ENCODE measurements around the gene RRAD. TPM values are rescaled to one million over a fixed set of nuclear protein-coding genes. Genes with fewer than 3 reads are reported as not detected.

RRAD gene
- total RNA-seq, 1 experiment from 2014 or later, result 4.3 TPM

DNA sequence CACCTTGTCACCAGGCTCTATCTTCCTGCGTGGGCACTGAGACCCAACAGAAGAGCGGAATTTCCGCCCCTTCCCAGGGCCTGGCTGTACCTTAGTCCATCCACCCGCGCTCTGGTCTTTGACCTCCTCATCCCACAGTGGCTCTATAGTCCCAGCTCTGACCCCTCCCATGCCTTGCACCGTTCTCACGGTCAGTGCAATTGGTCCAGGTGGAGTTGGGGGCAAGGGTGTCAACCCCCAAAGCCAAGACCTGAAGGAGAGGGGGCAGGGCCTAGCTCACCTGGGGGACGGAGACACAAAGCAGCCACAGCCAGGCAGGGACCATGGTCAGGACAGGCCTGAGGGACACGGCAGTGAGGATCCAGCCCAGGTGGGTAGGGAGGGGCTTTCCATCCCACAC is 7.6 kb downstream of the RRAD start:
- H3K4me1 ChIP-seq (ENCODE audit: control insufficient read depth, insufficient read depth, low read length), result no peaks in the 10 kb centered on the region
- POLR2A ChIA-PET, result no interaction called here
- intact Hi-C loops (cut with micrococcal nuclease; ENCODE audit: unreplicated experiment), result no loop called here
- no peak for ATAC-seq
- no TSS peak for BruUV-seq (replicated peaks)
- H3K9me3 ChIP-seq (ENCODE audit: control insufficient read depth, insufficient read depth, low read depth, low read length), result no peaks in the 10 kb centered on the region
- no peaks in the 10 kb centered on the region for H3K27me3 ChIP-seq (ENCODE audit: control insufficient read depth, insufficient read depth, low read length)
- H3K27ac ChIP-seq (ENCODE audit: low read length), result no peak overlapping the region
- no peak for DNase-seq (ENCODE audit: low read depth, low spot score)
- in situ Hi-C loops (cut with HindIII; ENCODE audit: low pct_unique_long_range_greater_than_20kb, low sequenced_read_pairs), result no loop called here
- TF ChIP-seq CTCF (IDR thresholded peaks at IDR 0.05) (no peak), POLR2AphosphoS5 (IDR thresholded peaks at IDR 0.05; ENCODE audit: low read depth, low read length) (no peak), TCF7L2 (IDR thresholded peaks at IDR 0.05; ENCODE audit: low read depth, low read length) (no peak), SIN3A (IDR thresholded peaks at IDR 0.05; ENCODE audit: borderline replicate concordance, insufficient read depth, low read depth, low read length) (no peak)
- TF ChIP-seq, protein P1, sequence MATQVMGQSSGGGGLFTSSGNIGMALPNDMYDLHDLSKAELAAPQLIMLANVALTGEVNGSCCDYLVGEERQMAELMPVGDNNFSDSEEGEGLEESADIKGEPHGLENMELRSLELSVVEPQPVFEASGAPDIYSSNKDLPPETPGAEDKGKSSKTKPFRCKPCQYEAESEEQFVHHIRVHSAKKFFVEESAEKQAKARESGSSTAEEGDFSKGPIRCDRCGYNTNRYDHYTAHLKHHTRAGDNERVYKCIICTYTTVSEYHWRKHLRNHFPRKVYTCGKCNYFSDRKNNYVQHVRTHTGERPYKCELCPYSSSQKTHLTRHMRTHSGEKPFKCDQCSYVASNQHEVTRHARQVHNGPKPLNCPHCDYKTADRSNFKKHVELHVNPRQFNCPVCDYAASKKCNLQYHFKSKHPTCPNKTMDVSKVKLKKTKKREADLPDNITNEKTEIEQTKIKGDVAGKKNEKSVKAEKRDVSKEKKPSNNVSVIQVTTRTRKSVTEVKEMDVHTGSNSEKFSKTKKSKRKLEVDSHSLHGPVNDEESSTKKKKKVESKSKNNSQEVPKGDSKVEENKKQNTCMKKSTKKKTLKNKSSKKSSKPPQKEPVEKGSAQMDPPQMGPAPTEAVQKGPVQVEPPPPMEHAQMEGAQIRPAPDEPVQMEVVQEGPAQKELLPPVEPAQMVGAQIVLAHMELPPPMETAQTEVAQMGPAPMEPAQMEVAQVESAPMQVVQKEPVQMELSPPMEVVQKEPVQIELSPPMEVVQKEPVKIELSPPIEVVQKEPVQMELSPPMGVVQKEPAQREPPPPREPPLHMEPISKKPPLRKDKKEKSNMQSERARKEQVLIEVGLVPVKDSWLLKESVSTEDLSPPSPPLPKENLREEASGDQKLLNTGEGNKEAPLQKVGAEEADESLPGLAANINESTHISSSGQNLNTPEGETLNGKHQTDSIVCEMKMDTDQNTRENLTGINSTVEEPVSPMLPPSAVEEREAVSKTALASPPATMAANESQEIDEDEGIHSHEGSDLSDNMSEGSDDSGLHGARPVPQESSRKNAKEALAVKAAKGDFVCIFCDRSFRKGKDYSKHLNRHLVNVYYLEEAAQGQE (IDR thresholded peaks at IDR 0.05; ENCODE audit: insufficient read depth in 1 of 2, low read depth in 2 of 2, low read length in 1 of 2), result no peak
- CTCF ChIA-PET, result no interaction called here
- H3K4me3 ChIP-seq (ENCODE audit: low read depth in 2 of 2, low read length in 2 of 2), result no peak overlapping the region
- H3K36me3 ChIP-seq (ENCODE audit: control insufficient read depth, insufficient read depth, low read length), result no peaks in the 10 kb centered on the region

GRCh38 chr16:66916518-66916917 is 8.8 kb downstream of the RRAD start:
- BruUV-seq (replicated peaks), result no TSS peak
- intact Hi-C loops (cut with micrococcal nuclease; ENCODE audit: unreplicated experiment), result no loop called here
- CTCF ChIA-PET, result no interaction called here

More at GRCh38 chr16:66916518-66916917, 8.8 kb downstream of the RRAD start:
- H3K27me3 ChIP-seq (ENCODE audit: control insufficient read depth, insufficient read depth, low read length), result no peaks in the 10 kb centered on the region
- in situ Hi-C loops (cut with HindIII; ENCODE audit: low pct_unique_long_range_greater_than_20kb, low sequenced_read_pairs), result no loop called here
- no peak for ATAC-seq
- no peak for TF ChIP-seq CTCF (IDR thresholded peaks at IDR 0.05)
- no peak for TF ChIP-seq POLR2AphosphoS5 (IDR thresholded peaks at IDR 0.05; ENCODE audit: low read depth, low read length)
- TF ChIP-seq, protein P1 (IDR thresholded peaks at IDR 0.05; ENCODE audit: insufficient read depth in 1 of 2, low read depth in 2 of 2, low read length in 1 of 2), result no peak
- no peak for TF ChIP-seq SIN3A (IDR thresholded peaks at IDR 0.05; ENCODE audit: borderline replicate concordance, insufficient read depth, low read depth, low read length)
- no peak for TF ChIP-seq TCF7L2 (IDR thresholded peaks at IDR 0.05; ENCODE audit: low read depth, low read length)
- POLR2A ChIA-PET, result no interaction called here
- no peak for DNase-seq (ENCODE audit: low read depth, low spot score)
- no peaks in the 10 kb centered on the region for H3K4me1 ChIP-seq (ENCODE audit: control insufficient read depth, insufficient read depth, low read length)
- no peaks in the 10 kb centered on the region for H3K9me3 ChIP-seq (ENCODE audit: control insufficient read depth, insufficient read depth, low read depth, low read length)
- no peak overlapping the region for H3K4me3 ChIP-seq (ENCODE audit: low read depth in 2 of 2, low read length in 2 of 2)
- H3K36me3 ChIP-seq (ENCODE audit: control insufficient read depth, insufficient read depth, low read length), result no peaks in the 10 kb centered on the region
- H3K27ac ChIP-seq (ENCODE audit: low read length), result no peak overlapping the region

Data from Panc1 (cell line).